ENCODE data around the gene ALK.

The ALK gene

DNA sequence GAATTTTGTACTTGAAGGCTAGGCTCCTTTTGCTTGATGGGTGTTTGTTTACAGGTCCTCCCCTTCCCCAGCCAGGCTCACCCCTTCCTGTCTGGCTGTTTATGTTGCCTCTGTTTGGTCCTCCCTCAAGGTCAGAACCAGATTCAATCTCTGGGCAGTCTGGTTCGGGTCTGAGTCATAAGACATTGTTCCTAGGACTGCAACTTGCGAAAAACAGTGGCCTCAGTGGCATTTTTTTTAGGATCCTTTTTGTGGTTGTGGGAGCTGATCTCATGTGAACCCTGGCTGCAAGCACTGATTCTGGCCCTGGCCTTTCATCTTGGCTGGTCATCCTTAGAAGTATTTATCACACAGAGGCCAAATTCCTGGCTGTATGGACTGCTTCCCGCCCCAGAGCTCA is 435.8 kb downstream of the ALK start:
- DNase-seq = no peak

DNA sequence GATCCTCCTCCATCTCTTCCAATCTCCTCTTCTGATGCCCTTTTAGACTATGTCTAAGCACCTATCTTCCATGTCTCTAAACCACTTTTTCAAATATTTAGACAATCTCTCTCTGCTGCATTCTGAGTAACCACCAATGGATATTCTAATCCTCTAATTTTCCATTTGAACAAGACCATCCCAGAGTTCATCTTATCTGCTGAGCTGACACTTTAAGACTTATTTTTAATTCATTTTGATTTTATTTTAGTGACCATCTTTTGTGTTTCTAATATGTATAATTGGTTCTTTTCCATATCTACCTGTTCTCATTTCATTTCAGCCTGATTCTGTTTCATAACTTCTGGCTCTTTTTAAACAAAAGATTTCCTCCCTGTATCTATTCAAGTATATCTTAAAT is 436.3 kb downstream of the ALK start:
- DNase-seq = no peak

DNA sequence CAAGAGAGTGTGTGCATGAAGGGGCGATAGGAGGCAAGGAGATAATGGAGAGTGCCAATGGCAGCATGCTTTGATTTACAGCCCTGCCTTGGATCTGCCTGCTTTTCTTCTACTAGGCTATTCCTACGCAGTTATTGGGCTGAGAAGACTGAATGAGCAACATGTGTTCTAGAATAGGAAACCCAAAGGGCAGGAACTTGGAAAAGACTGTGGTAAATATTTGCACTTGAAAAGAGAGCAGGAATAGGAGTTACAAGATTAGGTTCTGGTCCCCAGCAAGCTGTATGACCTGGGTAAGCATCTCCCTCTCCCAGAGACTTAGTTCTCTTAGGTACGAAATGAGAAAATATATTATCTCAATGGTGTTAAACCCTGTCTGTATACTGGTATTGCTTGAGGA is 438.5 kb downstream of the ALK start:
- DNase-seq = no peak

DNA sequence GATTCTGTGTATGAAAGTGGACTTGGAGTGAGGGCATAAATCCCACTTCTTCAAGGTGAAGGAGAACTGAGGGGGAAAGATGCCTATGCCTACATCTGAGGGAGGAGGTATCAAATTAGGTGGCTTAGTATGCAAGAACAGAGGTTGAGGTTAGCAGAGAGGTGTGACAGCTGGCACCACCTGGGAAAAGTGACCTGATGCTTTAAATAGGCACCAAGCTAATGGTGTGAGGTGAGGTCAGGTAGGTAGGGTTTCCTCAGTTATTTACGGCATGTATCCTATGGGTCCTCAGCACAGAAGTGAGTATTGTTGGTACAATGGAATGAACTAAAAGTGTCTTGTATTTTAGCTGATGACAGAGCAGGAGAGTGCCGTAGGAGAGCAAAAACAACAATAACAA is 439.0 kb downstream of the ALK start:
- no peak for DNase-seq

DNA sequence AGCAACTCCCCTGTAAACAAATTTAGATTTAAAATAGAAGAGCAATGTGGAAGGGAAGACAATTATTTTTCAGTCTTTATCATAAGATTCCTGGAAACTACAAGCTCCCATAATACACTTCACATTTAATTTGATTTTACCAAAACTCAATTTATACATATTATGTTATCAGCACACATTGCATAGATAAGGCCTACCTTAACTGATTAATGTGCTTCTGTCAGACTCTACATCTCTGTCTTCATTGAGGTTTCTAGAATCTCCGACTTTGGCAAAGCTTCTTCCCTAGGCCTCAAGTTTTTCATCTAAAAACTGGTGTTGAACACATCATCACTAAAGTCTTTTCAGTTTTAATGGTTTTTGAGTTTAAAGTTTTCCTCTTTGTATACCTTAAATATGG is 440.1 kb downstream of the ALK start:
- DNase-seq = no peak

DNA sequence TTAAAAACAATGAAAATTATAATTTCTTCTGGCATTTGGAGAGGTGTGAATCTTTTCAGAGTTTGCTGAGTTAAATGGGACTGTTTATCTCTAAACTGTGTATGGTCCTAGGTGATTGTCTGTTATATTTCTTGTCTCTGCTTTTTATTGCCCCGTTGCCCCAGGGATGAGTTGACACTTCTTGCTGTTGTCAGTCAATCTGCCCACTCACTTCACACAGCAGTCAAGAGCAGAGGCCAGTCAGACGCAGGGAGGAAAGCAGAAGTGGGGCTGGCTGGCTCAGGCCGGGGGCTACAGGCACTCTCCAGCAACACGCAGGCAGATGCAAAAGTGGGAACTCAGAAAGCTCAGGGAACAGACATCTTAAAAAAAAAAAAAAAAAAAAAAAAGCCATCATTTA is 441.0 kb downstream of the ALK start:
- DNase-seq = no peak

DNA sequence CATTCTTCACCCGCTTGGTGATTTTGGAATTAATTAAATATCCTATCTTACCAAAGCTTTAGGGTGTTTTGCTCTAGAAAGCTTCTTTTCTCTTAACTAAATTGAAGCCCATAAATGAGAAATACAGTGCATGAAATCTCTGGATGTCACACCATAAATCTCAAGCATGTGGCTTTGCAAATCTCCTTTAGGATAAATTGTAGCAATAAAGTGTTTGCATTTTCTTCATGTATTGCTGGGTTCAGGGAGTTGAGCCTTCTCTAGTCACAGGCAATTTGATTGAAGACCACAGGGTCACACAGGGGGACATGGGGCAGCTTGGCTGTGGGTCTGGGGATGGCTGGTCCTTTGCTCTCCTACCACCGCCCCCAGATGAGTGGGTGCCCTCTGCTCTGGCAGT is 442.0 kb downstream of the ALK start:
- no peak for DNase-seq

DNA sequence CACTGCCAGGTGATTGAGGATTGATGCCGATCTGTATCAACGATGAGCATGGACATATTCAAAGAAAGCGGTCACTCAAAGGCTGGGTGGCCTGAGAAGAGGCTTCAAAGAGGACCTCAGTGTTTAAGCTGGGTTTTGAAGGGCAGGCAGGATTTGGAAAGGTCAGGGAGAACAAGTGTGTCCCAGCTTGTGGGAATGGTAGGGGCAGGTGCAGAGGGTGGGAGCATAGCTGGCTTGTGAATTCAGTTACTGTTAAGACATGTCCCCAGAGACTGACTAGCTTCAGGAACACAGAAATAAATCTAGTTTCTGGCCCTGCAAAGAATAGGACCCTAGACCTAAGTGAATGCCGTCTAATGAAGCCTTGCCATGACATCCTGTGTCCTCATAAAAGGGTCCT is 442.7 kb downstream of the ALK start:
- DNase-seq = no peak

DNA sequence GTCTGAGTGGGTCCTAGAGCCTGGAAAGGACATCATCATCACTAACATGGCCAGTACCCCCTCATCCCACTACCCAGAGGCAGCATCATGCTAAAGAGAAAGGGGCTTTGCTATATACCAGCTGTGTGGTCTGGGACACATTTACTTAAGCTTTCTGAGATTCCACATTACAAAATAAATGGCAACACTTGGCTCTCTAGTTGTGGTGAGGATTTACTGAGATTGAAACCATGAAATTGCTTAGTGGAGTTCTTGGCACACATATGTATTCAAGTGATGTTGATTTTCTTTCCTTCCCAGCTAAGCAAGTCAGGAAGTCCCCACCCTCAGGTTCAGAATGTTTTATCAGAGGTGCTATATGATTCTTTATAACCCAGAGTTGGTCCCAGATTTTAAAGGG is 444.2 kb downstream of the ALK start:
- DNase-seq = no peak

DNA sequence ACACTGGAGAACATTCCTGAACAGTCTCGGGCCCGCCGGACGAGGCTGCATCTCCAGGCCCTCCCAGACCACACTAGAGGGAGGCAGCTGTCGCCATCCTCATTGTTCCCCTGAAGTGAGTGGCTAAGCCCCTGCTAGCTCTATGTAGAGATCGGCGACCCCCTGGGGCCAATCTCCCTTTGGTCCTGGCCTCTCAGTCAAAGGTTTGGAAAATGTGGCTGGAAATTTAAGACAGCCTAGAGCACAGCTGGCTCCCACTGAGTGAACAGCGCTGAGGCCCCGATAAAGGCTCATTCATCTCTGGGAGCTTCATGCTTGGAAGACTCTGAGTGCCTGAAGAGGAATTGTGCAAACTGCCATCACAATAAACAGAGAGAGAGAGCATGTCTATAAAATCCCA is 445.9 kb downstream of the ALK start:
- no peak for DNase-seq

DNA sequence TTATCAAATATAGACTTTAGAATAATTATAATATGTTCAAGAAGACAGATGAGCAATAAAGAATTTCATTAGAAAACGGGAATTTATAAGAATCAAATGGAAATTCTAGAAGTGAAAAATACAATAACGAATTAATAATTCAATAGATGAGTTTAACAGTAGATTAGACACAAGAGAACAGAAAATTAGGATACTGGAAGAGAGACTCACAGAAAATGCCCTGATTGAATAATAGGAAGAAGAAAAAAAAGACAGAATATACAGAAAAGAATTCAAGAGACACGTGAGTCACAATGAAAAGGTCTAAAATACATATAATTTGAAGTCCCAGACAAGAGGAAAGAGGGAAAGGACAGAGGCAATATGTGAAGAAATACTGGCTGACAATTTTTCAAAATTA is 451.4 kb downstream of the ALK start:
- no peak for DNase-seq

DNA sequence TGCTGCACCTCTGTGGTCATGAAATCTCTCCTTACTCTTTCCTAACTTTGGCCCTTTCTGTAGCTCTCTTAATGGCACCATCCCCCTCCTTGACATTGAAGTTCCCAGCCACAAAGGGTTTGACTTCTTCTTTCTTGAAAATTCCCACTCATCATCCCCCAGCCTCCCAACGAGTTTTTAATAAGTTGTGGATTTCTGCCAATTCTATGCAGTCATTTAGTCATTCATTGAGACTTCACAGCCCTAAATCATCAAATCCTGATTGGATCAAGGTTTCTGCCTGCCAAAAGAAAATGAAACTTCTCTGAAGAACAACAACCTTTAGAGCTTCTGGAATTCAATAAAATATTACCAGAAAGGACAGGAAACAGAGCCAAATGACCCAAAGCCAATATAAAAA is 451.9 kb downstream of the ALK start:
- DNase-seq = no peak

DNA sequence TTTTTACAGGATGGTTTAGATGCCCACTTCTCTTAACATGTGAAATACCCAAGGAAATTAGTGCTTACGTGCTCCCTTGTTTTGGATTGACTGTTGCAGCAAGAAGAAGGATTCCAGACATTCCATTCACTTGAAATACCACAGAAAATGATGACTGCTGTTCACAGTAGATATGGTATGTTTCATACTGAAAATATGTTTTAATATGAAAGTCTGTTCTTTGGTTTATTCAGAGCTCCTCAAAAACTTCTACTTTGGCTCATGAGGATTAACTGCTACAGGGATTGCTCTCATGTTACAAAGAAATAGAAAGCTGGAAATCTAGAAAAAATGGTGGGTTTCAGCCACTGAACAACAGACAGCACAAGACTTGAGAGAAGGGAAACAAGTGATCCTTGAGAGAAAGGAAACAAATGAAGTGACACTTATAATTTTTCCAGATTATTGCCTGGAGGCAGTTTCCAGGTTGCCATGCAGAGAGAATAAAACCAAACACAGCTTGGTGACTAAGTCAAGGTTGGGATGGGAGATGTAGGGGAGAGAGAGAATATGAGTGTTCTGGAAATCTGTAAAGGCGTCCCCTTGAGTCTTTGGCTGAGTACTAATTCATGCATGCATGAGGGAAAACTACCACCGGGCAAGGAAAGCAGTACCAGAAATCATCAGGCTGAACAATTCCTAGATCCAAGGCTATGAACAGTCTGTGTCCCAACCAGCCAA is 458.0 kb downstream of the ALK start:
- no peak for DNase-seq

DNA sequence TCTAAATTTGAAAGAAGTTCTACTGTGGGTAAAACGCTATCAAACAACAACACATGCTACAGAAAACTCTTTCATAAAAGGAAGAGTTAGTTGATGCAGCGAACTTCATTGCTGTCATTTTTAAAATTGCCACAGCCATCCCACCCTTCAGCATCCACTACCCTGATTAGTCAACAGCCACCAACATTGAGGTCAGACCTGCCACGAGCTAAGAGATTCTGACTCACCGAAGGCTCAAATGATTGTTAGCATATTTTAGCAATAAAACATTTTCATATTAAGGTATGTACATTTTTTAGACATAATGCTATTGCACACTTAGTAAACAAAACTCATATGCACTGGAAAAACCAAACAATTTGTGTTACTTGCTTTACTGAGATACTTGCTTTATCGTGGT is 459.1 kb downstream of the ALK start:
- DNase-seq = no peak

DNA sequence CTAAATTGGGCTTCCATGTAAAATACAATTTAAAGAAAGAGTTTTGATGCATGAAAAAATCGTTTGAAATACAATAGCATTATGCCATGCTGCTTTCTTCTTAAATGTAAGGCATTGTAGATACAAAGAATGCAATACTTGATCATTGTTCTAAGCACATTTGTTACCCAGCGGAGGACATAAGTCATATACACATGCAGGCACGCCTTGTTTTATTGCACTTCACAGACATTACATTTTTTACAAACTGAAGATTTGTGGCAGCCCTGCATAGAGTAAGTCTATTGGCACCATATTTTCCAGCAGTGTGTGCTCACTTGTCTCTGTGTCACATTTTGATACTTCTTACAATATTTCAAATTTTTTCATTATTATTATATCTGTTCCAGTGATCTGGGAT is 461.2 kb downstream of the ALK start:
- no peak for DNase-seq

DNA sequence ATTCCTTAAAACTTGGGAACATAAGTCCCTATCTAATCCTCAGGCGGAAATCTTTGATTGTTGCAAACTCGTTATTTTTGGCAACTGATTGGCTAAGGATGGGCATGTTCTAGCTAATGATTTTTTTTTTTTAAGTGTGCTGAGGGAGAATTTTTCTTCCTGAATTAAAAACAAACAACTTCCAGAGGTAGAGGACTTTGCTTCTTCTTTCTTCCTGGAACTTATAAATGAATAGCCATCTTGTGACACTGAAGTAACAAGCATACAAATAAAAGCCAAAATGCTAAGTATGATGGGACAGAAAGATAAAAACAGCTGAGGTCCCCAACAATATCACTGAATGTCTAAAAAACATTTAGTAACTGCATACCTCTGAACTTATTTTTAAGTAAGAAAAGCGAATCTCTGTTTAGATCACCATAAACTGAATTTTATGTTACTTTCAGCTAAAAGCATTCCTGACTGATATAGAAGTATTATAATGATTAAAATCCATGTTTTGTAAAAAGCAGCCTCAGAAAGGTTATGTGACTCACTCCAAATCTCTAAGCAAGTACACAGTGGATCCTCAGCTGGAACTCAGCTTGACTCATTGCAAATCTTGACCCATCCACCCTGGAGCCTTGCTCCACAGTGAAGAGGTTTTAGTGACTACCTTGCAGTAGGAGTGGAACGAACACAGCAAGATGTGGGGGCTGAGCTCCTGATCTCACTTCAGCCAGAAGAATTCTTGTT is 461.8 kb downstream of the ALK start:
- DNase-seq = no peak

DNA sequence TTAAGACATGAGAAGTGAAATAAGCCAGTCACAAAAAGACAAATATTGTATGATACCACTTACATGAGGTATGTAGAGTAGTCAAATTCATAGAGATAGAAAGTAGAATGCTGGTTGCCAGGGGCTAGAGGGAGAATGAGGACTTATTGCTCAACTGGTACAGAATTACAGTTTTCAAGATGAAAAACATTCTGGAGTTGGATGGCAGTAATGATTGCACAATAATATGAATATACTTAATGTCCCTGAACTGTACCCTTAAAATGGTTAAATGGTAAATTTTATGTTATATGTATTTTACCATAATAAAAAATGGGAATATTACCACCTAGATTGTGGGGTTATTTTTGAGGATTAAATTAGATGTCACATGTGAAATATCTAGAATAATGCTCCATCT is 465.0 kb downstream of the ALK start:
- DNase-seq = no peak

DNA sequence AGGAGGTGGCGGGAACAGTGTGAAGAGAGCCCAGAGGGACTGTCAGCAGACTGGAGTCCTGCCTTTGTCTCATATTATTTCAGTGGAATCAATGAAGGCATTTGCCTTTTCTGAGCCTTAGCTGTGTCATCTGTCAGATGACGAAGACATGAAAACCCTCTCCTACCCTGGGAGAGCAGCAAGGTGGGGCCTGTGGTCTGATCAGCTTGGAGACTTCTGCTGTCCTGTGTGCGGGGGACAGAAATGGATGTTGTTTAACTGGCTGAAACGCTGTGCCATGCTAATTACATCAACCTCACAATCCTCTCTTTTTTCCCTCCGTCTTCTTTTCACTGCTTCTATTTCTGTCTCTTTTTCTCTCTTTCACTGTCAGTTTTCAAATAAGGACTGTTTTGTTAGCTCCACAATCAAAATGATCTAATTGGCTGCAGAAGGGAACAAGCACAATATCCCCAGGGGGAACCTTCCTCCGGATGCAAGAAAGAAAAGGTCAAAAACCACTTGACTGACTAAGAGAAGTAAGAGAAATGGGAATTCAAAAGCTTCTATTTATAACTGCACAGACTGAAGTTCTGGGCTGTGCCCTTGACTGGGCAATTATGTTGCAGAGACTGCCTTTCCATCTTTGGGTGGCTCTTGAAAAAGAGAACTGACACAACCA is 466.1 kb downstream of the ALK start:
- no peak for DNase-seq

DNA sequence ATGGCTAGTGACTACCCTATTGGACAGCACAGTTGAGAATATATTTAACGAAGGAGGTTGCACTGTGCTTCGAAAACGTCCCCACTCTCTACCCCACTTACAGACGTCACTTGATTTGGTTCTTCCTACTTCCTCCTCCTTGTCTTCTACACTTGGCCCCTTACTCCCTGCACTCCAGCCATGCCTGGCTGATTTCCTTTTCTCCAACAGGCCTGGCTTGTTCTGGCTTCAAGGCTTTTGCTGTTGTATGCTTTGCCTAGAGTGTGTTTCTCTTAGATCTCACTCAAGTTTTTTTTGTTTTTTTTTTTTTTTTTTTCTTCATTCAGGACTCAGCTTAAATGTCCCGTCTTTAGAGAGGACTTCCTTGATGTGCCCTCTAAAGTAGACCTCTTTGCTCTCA is 469.4 kb downstream of the ALK start:
- no peak for DNase-seq

DNA sequence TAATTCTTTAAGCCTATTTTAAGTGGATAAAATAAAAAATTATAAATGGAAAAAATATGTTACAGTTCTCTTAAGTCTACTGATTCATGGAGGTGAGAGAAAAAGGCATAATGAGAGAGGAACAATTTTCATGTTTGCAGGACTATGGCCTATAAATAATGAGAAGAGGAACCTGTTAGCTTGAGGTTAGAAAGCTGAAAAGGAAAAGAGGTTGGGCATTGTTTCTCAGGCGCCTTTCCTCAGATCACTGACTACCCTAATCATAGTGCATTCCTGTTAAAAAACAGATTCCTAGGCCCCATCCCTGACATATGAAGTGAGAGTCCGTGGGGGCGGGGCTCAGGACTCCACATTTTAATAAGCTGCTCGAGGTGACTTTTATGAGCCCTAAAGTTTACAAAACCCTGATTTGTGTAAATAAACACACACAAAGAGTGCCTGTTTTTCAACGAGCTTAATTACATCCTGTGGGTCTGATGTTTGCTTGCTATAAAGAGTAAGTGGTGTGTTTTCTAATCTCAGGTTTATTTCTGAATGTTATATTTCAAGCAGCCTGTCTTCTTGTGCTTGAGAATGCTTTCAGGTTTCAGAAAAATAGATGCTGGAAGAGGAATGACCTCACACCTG is 470.7 kb downstream of the ALK start:
- no peak for DNase-seq

DNA sequence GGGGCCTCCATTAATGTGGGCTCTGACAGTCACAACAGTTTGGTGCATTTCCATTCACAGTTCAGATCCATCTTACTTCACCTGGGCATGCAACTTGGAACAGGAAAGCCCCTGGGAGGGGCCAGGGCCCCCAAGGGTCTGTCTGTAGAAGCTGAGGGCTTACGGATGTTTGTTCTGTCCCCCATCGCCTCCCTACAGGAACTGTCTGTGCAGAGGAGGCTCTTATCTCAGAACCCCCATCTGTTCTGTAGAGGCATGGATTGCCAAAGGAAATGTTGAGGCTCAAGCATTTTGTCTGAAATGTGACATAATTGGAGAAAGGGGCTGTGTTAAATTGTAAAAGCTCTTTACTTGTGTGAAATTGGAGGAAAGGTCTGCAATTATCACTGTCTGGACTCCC is 471.9 kb downstream of the ALK start:
- no peak for DNase-seq

DNA sequence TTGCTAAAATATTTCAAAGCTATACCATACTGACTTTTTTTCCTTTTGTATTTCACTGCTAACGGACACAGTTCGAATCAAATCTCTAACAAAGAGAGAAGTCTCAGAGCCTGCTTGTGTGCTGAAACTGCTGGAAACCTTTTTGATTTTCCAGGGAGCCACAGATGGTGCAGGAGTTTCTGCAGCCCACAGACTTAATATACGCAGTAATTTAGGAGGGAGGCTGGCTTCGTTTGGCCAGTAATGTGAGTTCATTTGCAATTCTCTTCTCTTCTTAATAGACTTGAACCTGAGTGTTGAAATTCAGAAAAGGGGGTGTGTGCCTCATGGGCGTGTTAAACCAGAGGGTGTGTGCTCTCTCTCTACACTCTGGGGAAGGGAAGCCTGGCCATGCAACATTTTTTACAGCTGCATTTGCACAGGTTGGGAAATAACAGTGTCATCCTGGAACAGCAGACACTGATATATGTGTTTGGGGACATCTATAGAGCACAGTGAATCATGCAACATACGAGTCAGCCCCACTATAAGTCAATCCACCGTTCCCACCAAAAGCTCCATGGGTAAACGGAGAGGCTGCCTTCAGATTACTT is 473.2 kb downstream of the ALK start:
- DNase-seq = no peak

DNA sequence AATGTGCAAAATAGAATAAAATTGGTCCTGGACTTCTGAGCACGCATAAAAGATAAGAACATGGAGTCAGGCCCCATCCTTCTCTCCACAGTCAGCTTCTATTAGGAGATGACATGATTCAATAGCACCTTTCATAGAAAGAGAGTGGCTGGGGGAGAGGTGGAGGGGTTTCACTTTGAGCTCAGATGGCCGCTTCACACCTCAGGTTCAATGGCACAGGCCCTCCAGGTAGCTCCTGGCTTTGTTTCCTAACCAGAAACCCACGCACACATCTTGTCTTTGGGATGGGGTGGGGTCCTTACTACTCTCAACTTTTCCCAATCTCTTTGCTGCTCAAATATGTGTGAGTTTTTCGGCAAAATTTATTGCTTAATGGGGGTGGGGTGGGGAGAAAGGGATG is 473.9 kb downstream of the ALK start:
- DNase-seq = no peak

All from right kidney (tissue), 1 donor.